NCI-H1930 (cell line): ENCODE measurements around the gene NUDT17.

Source experiments
- DNase-seq, 2 experiments: peaks; one replicate each; lab custom pipeline; 2025; lab: John Stamatoyannopoulos, UW

The NUDT17 gene

GRCh38 chr1:145891143-145891542 lies 45.7 kb downstream of the NUDT17 start:
- DNase-seq = no peak

DNA sequence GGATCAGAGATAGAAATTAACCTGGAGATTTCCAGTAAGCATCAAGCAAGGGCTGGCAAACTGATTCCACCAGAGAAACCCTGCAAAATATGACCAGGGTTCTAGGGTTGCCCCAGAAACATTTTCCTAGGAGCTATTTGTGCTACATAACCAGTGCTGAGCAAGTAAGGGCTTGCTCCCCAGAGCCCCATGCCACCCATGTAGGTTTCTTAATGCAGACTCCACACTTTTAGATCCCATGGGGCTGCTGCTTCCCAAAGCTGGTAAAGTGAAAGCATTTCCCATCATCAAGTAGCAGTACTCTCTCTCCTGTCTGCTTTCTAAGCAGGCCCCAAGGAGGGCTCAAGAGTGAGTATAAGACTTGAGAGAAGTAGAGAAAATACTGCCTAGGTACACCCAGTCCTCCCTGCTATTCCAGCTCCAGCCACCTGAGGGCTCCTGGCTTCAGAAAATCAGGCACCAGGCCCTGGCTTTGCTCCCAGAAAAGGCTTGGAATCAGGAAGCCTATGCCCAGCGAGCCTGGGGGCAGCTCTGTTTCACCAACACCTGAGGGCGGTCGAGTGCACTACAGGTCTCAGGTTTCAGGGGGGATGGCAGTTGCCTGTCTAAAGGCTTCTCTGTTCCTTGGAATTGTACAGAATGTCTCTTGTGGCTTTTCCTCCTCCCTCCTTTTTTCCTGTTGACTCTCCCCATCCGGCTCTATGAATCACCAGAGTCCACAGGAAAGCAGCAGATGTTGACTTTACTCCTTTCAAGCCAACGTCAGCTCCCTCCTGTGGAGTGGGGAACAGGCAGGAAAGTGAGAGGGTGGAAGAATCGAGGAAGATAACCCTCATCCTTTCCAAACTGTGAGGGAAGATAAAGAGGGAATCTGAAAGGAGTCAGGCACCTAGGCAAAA lies 46.4 kb downstream of the NUDT17 start:
- peak; percentile 94 to 96 for DNase-seq

DNA sequence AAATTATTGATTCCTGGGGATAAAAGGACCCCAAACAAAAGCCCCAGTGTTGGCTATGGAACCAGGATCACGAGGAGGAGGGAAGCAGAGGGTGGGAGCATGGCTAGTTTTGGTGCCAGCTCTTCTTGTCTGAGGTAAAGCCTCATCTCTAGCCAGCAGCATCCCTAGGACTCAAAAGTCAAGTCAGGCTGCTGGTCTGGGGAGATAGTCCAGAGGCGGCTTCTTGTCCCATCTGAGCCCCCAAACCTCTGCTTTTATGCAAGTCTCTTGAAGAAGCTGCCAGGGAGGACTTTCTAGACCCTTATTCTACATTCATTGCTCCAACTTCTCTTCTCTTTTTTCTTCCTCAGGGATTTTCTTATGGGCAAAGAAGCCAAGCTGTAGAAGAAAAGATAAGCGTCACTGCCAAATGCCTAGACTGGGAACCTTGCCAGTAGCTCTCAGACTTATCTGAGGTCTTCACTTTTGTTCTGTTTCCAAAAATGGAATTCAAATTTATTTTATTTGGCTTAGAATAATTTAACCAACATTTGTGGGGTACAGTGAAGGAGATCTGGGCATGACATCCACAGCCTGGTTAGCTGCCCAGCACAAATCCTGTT lies 47.2 kb downstream of the NUDT17 start:
- DNase-seq = no peak

DNA sequence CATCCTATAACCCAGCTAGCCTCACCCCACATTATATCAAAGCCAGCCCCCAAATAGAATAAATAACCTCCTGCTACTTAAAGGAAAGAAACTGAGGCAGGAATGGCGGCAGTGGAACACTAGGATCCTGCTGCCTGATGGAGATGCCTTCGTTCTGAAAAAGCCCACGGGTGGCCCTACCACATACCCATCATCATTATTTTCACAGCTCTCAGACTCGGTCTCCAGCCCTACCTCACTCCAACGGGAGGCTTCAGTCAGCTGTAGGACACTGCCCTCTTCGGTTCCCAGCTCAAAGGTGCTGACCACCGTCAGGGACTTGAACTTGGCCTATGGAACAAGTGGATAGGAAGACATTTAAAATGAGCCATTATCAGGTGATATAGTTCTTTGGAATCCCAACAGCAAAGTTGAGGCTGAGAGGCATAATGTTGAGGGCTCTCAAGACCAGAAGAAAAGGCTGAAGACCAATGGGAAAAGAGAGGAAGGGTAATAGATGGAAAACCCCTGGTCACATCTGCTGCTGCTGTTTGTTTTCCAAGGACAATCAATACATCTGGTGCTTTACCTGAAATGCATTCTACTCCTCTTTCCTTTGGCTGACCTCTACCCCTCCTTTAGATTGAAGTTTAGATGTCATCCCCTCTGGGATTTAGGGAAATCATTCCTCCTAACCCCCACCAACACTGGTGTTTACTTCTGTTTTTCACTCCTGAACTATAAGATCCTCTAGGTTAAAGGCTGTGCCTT lies 48.1 kb downstream of the NUDT17 start:
- DNase-seq = no peak

DNA sequence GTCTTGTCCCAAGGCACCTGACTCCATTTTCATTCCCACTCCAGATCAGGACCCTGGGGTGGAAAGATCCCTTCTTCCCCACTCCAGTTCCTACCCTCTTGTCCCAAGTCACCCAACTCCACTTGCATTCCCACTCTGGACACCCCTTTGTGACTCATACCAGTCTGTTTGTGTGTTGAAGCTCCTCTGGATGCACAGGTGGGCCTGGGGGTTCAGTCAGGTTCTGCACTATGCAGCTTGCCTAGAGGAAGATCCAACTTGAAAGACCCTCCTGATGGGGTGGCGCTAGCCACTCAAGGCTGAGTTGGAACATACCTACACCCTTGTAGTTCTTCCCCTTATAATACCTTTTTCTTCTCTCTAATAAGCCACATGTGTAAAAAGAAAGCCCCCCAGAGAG lies 50.0 kb downstream of the NUDT17 start:
- no peak for DNase-seq

GRCh38 chr1:145897969-145898368 lies 52.5 kb downstream of the NUDT17 start:
- DNase-seq = no peak
